SH-SY5Y (cell line): Measurements from ENCODE around the gene SIL1.

ENCODE experiments used
- GATA2 ChIP-seq: IDR thresholded peaks from 2 replicates; pipeline ENCODE4 v1.6.1; 2011; ENCODE audit warnings: mild to moderate bottlenecking, low read depth, low read length
- GATA3 ChIP-seq: IDR thresholded peaks from 2 replicates; pipeline ENCODE4 v1.6.1; 2011; ENCODE audit warnings: low read depth, mild to moderate bottlenecking, low read length, moderate library complexity

GRCh38 chr5:138910546-138911185 is 287.5 kb downstream of the SIL1 start:
- TF ChIP-seq GATA2 (no peak), GATA3 (no peak)
